Caco-2 (cell line): Measurements from ENCODE around the gene PITX3. TPM values are rescaled to one million over a fixed set of nuclear protein-coding genes. Genes with fewer than 3 reads are reported as not detected.

Source experiments
- BruUV-seq: library from RNA; stranded (reverse); fragments of 400-500 nt; replicated peaks from 2 replicates; lab custom pipeline; 2021; lab: Mats Ljungman, UMichigan
- CTCF ChIA-PET: fragments of 300-600 bp; sonication (Branson Sonifier 250); formaldehyde crosslinking; loops from one replicate; lab custom pipeline; 2022; ENCODE audit warnings: antibody characterized with exemption; lab: Charles Lee
- POLR2A ChIA-PET: fragments of 300-600 bp; sonication (Branson Sonifier 250); formaldehyde crosslinking; loops from one replicate; lab custom pipeline; 2022; ENCODE audit warnings: antibody characterized with exemption; lab: Charles Lee
- DNase-seq, 2 experiments: peaks; one replicate each; pipeline versions ENCODE4 v3.0.0 to v3.0.0-alpha.2; 2020 to 2022
- H3K27me3 ChIP-seq: replicated peaks from 2 replicates; pipeline ENCODE4 v1.6.0; 2011; ENCODE audit warnings: low read length; ENCODE audit not compliant: control insufficient read depth, insufficient read depth
- H3K36me3 ChIP-seq: 2 replicates; pipeline ENCODE4 v1.5.1; 2011; ENCODE audit warnings: low read length; ENCODE audit not compliant: control insufficient read depth, insufficient read depth
- H3K4me1 ChIP-seq: fragments of 250-450 bp; sonication (Bioruptor Pico); 2 replicates; pipeline ENCODE4 v1.5.1; 2020; ENCODE audit warnings: mild to moderate bottlenecking
- H3K4me3 ChIP-seq: 2 replicates; pipeline ENCODE4 v1.5.1; 2011; ENCODE audit warnings: low read depth, mild to moderate bottlenecking, control low read depth, low read length
- H3K9me3 ChIP-seq: fragments of 250-450 bp; sonication (Bioruptor Pico); 2 replicates; pipeline ENCODE4 v1.5.1; 2020; ENCODE audit warnings: mild to moderate bottlenecking, moderate library complexity
- H3K27ac Mint-ChIP-seq: one replicate; pipeline ENCODE4 v1.8.0; 2022; ENCODE audit warnings: mixed read lengths; ENCODE audit not compliant: unreplicated experiment
- H3K27me3 Mint-ChIP-seq: one replicate; pipeline ENCODE4 v1.8.0; 2022; ENCODE audit warnings: mixed read lengths; ENCODE audit not compliant: insufficient read depth, unreplicated experiment
- H3K36me3 Mint-ChIP-seq: one replicate; pipeline ENCODE4 v1.8.0; 2022; ENCODE audit warnings: mild to moderate bottlenecking, mixed read lengths; ENCODE audit not compliant: insufficient read depth, unreplicated experiment
- H3K4me1 Mint-ChIP-seq: one replicate; pipeline ENCODE4 v1.8.0; 2022; ENCODE audit warnings: low read depth, mixed read lengths; ENCODE audit not compliant: unreplicated experiment
- H3K4me3 Mint-ChIP-seq: one replicate; pipeline ENCODE4 v1.8.0; 2022; ENCODE audit warnings: mild to moderate bottlenecking, moderate library complexity, mixed read lengths; ENCODE audit not compliant: unreplicated experiment
- H3K9me3 Mint-ChIP-seq: one replicate; pipeline ENCODE4 v1.8.0; 2022; ENCODE audit warnings: mixed read lengths; ENCODE audit not compliant: unreplicated experiment
- intact Hi-C: fragments of 100-400 bp; cut with micrococcal nuclease; formaldehyde crosslinking; loops from one replicate; pipeline ENCODE4 v1.10.0; 2022; ENCODE audit not compliant: unreplicated experiment
- total RNA-seq: library from RNA; stranded (reverse); gene quantifications from 2 replicates; pipeline ENCODE4 v1.2.3, GENCODE V29; 2022
- TF ChIP-seq, protein P1 (sequence below), 2 experiments: fragments of 200-600 bp in 1 of 2; IDR thresholded peaks; 1 replicate in 1 of 2; 2 replicates in 1 of 2; pipeline versions ENCODE4 v1.5.1 to v1.8.0; 2011 to 2022; ENCODE audit warnings: antibody characterized with exemption in 1 of 2, control low read depth in 1 of 2, inconsistent platforms in 1 of 2, low read depth in 1 of 2, low read length in 1 of 2, mild to moderate bottlenecking in 1 of 2, moderate library complexity in 1 of 2; ENCODE audit not compliant: insufficient read depth in 1 of 2, severe bottlenecking in 1 of 2, unreplicated experiment in 1 of 2

Gene PITX3
- total RNA-seq, 1 experiment from 2014 or later = not detected

DNA sequence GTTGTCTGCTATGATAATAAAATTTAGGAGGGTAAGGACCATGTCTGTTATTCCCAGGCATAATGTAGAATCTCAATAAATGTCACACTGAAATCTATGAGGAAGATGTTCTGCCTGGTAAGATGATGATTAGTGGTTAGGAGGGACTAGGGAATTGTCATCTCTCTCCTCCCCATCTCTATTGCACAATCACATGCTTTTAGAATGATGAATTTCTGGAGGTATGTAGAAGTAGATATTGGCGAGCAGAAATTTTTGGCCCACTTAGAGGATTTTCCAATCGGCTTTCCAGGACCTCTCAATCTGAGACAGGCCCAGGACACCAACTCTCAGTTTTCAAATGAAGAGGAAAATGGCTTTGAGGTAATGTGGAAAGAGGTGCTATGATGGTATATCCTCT lies 2.0 kb upstream of the PITX3 start:
- no peaks in the 10 kb centered on the region for H3K36me3 ChIP-seq
- H3K27me3 Mint-ChIP-seq = peaks cover 3% of the 10 kb centered on the region
- TF ChIP-seq, protein P1, sequence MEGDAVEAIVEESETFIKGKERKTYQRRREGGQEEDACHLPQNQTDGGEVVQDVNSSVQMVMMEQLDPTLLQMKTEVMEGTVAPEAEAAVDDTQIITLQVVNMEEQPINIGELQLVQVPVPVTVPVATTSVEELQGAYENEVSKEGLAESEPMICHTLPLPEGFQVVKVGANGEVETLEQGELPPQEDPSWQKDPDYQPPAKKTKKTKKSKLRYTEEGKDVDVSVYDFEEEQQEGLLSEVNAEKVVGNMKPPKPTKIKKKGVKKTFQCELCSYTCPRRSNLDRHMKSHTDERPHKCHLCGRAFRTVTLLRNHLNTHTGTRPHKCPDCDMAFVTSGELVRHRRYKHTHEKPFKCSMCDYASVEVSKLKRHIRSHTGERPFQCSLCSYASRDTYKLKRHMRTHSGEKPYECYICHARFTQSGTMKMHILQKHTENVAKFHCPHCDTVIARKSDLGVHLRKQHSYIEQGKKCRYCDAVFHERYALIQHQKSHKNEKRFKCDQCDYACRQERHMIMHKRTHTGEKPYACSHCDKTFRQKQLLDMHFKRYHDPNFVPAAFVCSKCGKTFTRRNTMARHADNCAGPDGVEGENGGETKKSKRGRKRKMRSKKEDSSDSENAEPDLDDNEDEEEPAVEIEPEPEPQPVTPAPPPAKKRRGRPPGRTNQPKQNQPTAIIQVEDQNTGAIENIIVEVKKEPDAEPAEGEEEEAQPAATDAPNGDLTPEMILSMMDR (IDR thresholded peaks at IDR 0.05; ENCODE audit: insufficient read depth in 1 of 2, low read depth in 1 of 2, low read length in 1 of 2, severe bottlenecking in 1 of 2, unreplicated experiment in 1 of 2) = no peak
- no peaks in the 10 kb centered on the region for H3K9me3 Mint-ChIP-seq
- ChIA-PET POLR2A (no interaction called here), CTCF (no interaction called here)
- no peaks in the 10 kb centered on the region for H3K27me3 ChIP-seq
- peaks cover 15% of the 10 kb centered on the region for H3K36me3 Mint-ChIP-seq
- no peak for DNase-seq
- no peak overlapping the region for H3K27ac Mint-ChIP-seq
- H3K4me1 ChIP-seq = peaks cover 19% of the 10 kb centered on the region
- BruUV-seq = no TSS peak
- H3K4me1 Mint-ChIP-seq = peaks cover 46% of the 10 kb centered on the region
- H3K4me3 ChIP-seq = no peak overlapping the region
- H3K4me3 Mint-ChIP-seq = peak overlapping the region; percentile 90
- intact Hi-C loops = no loop called here
- no peaks in the 10 kb centered on the region for H3K9me3 ChIP-seq

- Histone ChIP-seq H3K9me3 (no peaks in the 10 kb centered on the region), H3K4me3 (peak overlapping the region; percentile 66), H3K27me3 (no peaks in the 10 kb centered on the region), H3K36me3 (no peaks in the 10 kb centered on the region), H3K4me1 (peaks cover 15% of the 10 kb centered on the region)
- H3K9me3 Mint-ChIP-seq = no peaks in the 10 kb centered on the region
- peak overlapping the region; percentile 90 for H3K4me3 Mint-ChIP-seq
- peak overlapping the region; percentile 43 for H3K27ac Mint-ChIP-seq
- TF ChIP-seq, protein P1 (IDR thresholded peaks at IDR 0.05; ENCODE audit: insufficient read depth in 1 of 2, low read depth in 1 of 2, low read length in 1 of 2, severe bottlenecking in 1 of 2, unreplicated experiment in 1 of 2) = no peak
- H3K4me1 Mint-ChIP-seq = peaks cover 34% of the 10 kb centered on the region
- POLR2A ChIA-PET = no interaction called here
- H3K36me3 Mint-ChIP-seq = peaks cover 15% of the 10 kb centered on the region
- DNase-seq = no peak
- H3K27me3 Mint-ChIP-seq = peaks cover 4% of the 10 kb centered on the region
- no TSS peak for BruUV-seq
- intact Hi-C loops = no loop called here
- CTCF ChIA-PET = interaction anchor here (0.6 to 2.4 kb wide), 4 partner anchors 11 to 260 kb away, joined by 3 to 17 read pairs (median 3); partner anchors contain the start of genes ACTR1A and ELOVL3
Observed at GRCh38 chr10:102242118-102242485, 790 bp upstream of the PITX3 start.

DNA sequence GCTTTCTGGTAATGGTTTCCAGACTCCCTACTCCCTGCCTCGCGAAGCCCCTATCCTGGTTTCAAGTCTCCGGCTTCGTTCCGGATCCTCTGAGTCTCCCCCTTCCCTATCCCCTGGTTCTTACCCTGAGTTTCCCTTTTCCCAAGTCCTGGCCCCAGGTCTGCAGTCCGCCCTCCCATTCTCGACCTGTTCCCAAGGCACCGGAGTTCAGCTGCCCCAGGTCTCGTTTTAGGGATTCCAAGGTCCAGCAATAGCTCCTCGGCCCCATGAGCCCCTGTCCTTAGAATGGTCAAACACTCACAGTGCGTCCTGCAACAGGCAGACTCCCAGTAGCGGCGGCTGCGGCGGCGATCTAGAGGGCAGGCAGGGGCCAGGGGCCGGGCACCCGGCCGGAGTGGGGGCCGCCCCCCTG lies 274 bp downstream of the PITX3 start:
- TF ChIP-seq, protein P1 (IDR thresholded peaks at IDR 0.05; ENCODE audit: insufficient read depth in 1 of 2, low read depth in 1 of 2, low read length in 1 of 2, severe bottlenecking in 1 of 2, unreplicated experiment in 1 of 2) = no peak
- peak overlapping the region; percentile 90 for H3K4me3 Mint-ChIP-seq
- H3K36me3 ChIP-seq = no peaks in the 10 kb centered on the region
- H3K27me3 Mint-ChIP-seq = peaks cover 6% of the 10 kb centered on the region
- CTCF ChIA-PET = interaction anchor here (0.6 to 2.4 kb wide), 8 partner anchors 10 to 261 kb away, joined by 3 to 17 read pairs (median 4); partner anchors contain the start of genes ACTR1A, ELOVL3 and NFKB2
- H3K27ac Mint-ChIP-seq = no peak overlapping the region
- H3K9me3 ChIP-seq = no peaks in the 10 kb centered on the region
- peaks cover 24% of the 10 kb centered on the region for H3K4me1 Mint-ChIP-seq
- BruUV-seq = no TSS peak
- no peaks in the 10 kb centered on the region for H3K9me3 Mint-ChIP-seq
- DNase-seq = no peak
- peak overlapping the region; percentile 66 for H3K4me3 ChIP-seq
- POLR2A ChIA-PET = interaction anchor here (0.6 kb wide), 1 partner anchor 50 kb away, joined by 5 read pairs; no protein-coding TSS in a partner anchor
- intact Hi-C loops = no loop called here
- peaks cover 15% of the 10 kb centered on the region for H3K36me3 Mint-ChIP-seq
- H3K27me3 ChIP-seq = no peaks in the 10 kb centered on the region
- H3K4me1 ChIP-seq = peaks cover 8% of the 10 kb centered on the region
